Activated B cell treated with CpG ODN at 0.5 μM for 24 hours (primary cell): ENCODE results near the gene TSC1. TPM values are rescaled to one million over a fixed set of nuclear protein-coding genes. Genes with fewer than 3 reads are reported as not detected.
"Not testable (repeated sequence)": the region's sequence is repeated elsewhere in the genome, so short reads cannot be mapped to it uniquely, and the experiment has no call there.

ENCODE experiments used
- ATAC-seq: fragments of 200-7000 bp; cut with Tn5 transposase; one replicate; pipeline ENCODE4 v1.10.0; 2021; ENCODE audit warnings: low read depth, mild to moderate bottlenecking, moderate library complexity
- CTCF ChIA-PET: fragments of 350-600 bp; sonication (Branson Sonifier 250); formaldehyde crosslinking; loops from one replicate; lab custom pipeline; 2021; ENCODE audit warnings: antibody characterized with exemption; lab: Charles Lee
- POLR2A ChIA-PET: fragments of 350-600 bp; sonication (Branson Sonifier 250); formaldehyde crosslinking; loops from one replicate; lab custom pipeline; 2021; ENCODE audit warnings: antibody characterized with exemption; lab: Charles Lee
- DNase-seq: peaks from one replicate; pipeline ENCODE4 v3.0.0; 2022
- H3K27ac Mint-ChIP-seq: one replicate; pipeline ENCODE4 v1.8.0; 2020; ENCODE audit warnings: mixed read lengths
- H3K27me3 Mint-ChIP-seq: one replicate; pipeline ENCODE4 v1.8.0; 2021; ENCODE audit warnings: mixed read lengths
- H3K36me3 Mint-ChIP-seq: one replicate; pipeline ENCODE4 v1.8.0; 2021; ENCODE audit warnings: low read depth, mixed read lengths
- H3K4me1 Mint-ChIP-seq: one replicate; pipeline ENCODE4 v1.8.0; 2021; ENCODE audit warnings: mixed read lengths
- H3K4me3 Mint-ChIP-seq: one replicate; pipeline ENCODE4 v1.8.0; 2020; ENCODE audit warnings: mild to moderate bottlenecking, mixed read lengths
- H3K9me3 Mint-ChIP-seq: one replicate; pipeline ENCODE4 v1.8.0; 2020; ENCODE audit warnings: mixed read lengths
- intact Hi-C: fragments of 100-400 bp; cut with micrococcal nuclease; formaldehyde crosslinking; loops from one replicate; pipeline ENCODE4 v1.15.1; 2024
- total RNA-seq: library from RNA; stranded (reverse); gene quantifications from 2 replicates; pipeline ENCODE4 v1.2.3, GENCODE V29; 2022
- TF ChIP-seq, protein P1 (sequence below): fragments of 200-600 bp; IDR thresholded peaks from one replicate; pipeline ENCODE4 v1.8.0; 2022; ENCODE audit warnings: antibody characterized with exemption, mild to moderate bottlenecking

The TSC1 gene
- 51.7 and 61.4 TPM in 2 replicates for total RNA-seq

DNA sequence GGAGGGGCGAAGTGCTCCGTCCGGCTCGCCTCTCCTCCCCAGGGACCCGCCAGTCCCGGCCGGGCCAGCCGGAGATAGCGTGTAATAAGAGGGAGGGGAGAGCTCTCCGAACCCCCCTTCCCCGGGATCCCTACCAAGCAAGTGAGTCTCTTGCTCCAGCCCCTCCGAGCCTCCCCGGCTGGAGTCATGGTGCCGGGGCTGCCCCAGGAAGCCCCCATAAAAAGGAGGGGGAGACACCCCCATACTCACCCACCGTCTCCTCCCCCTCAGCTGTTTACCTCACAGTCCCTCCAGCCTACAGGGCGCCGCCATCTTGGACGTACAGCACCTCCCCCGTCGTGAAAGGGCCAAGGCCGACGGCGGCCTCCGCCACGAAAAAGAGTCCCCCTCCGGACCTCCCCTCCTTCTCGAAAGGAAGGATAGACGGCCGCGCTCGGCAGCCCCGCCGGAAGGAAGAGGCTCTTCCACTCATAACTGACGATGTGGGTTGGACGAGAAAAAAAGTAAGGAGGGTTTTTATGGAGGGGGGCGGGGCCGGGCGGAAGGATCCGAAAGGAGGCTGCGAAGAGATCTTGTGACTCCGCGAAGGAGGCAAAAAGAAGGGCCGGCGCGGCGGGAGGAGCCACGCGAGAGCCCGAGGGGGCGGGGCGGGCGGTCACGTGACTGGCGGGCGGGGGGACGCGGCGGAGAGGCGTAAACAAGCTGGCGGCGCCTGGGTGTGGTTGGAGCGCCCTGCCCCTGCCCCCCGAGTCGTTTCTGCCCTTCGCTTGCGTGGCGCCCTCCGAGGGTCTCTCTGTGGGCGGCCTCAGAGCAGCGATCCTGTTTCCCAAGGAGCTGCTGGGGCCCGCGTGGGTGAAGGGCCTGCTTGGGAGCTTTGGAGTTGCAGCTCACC, at the start of gene TSC1:
TSC1 (minus strand) TSS at position 323 of the 892 bp plus-strand sequence. CDS start 15,744 bp downstream, outside the sequence.
- intact Hi-C loops, result loop anchor here (1.0 to 2.0 kb wide), 5 partner anchors 28 to 205 kb away; partner anchors contain the start of genes AK8, GTF3C5 and SPACA9

DNA sequence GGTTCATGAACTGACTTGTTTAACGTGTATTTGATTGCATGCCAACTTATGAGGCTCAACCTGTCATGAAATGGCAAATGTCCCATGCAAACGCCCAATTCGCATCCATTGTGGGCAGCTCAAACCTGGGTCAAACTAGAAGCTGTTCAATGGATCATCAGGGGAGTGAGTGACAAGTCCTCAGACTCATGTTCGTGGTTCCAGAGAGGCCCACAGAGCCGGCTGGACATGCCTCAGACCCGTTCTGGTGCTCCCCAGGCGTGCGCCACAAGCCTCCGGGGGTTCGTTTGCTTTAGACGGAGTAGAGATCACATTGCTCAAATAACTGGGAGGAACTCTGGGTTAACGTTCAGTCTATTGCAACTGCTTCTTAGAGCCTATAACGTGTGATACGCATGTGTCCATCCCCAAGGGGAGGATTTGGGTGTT, 49.1 kb upstream of the TSC1 start:
- no peak overlapping the region for H3K27ac Mint-ChIP-seq
- H3K27me3 Mint-ChIP-seq, result peaks cover 35% of the 10 kb centered on the region
- ChIA-PET POLR2A (no interaction called here), CTCF (interaction anchor here (1.5 kb wide), 1 partner anchor 16 kb away, joined by 5 read pairs; no protein-coding TSS in a partner anchor)
- ATAC-seq (no peak), DNase-seq (no peak)
- no peaks in the 10 kb centered on the region for H3K36me3 Mint-ChIP-seq
- H3K9me3 Mint-ChIP-seq, result no peaks in the 10 kb centered on the region
- TF ChIP-seq, protein P1, sequence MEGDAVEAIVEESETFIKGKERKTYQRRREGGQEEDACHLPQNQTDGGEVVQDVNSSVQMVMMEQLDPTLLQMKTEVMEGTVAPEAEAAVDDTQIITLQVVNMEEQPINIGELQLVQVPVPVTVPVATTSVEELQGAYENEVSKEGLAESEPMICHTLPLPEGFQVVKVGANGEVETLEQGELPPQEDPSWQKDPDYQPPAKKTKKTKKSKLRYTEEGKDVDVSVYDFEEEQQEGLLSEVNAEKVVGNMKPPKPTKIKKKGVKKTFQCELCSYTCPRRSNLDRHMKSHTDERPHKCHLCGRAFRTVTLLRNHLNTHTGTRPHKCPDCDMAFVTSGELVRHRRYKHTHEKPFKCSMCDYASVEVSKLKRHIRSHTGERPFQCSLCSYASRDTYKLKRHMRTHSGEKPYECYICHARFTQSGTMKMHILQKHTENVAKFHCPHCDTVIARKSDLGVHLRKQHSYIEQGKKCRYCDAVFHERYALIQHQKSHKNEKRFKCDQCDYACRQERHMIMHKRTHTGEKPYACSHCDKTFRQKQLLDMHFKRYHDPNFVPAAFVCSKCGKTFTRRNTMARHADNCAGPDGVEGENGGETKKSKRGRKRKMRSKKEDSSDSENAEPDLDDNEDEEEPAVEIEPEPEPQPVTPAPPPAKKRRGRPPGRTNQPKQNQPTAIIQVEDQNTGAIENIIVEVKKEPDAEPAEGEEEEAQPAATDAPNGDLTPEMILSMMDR, result no peak
- no peak overlapping the region for H3K4me3 Mint-ChIP-seq
- peaks cover 11% of the 10 kb centered on the region for H3K4me1 Mint-ChIP-seq
- intact Hi-C loops, result no loop called here

More for the DNA sequence above, at the start of gene TSC1:
- Mint-ChIP-seq H3K36me3 (peaks cover 9% of the 10 kb centered on the region), H3K27me3 (no peaks in the 10 kb centered on the region), H3K4me3 (peak within 1 kb of the TSS; percentile 98), H3K9me3 (no peaks in the 10 kb centered on the region), H3K4me1 (peaks cover 29% of the 10 kb centered on the region), H3K27ac (peak within 1 kb of the TSS; percentile 100)
- peak; percentile 90 for ATAC-seq
- TF ChIP-seq, protein P1, result no peak
- DNase-seq, result peak; percentile 96
- CTCF ChIA-PET, result interaction anchor here (1.4 kb wide), 1 partner anchor 34 kb away, joined by 3 read pairs; the partner anchor contains the start of gene GFI1B
- POLR2A ChIA-PET, result interaction anchor here (0.5 to 3.0 kb wide), 18 partner anchors 8 to 1366 kb away, joined by 3 to 21 read pairs (median 3); partner anchors contain the start of genes DDX31, GTF3C4, GTF3C5 and MED22

DNA sequence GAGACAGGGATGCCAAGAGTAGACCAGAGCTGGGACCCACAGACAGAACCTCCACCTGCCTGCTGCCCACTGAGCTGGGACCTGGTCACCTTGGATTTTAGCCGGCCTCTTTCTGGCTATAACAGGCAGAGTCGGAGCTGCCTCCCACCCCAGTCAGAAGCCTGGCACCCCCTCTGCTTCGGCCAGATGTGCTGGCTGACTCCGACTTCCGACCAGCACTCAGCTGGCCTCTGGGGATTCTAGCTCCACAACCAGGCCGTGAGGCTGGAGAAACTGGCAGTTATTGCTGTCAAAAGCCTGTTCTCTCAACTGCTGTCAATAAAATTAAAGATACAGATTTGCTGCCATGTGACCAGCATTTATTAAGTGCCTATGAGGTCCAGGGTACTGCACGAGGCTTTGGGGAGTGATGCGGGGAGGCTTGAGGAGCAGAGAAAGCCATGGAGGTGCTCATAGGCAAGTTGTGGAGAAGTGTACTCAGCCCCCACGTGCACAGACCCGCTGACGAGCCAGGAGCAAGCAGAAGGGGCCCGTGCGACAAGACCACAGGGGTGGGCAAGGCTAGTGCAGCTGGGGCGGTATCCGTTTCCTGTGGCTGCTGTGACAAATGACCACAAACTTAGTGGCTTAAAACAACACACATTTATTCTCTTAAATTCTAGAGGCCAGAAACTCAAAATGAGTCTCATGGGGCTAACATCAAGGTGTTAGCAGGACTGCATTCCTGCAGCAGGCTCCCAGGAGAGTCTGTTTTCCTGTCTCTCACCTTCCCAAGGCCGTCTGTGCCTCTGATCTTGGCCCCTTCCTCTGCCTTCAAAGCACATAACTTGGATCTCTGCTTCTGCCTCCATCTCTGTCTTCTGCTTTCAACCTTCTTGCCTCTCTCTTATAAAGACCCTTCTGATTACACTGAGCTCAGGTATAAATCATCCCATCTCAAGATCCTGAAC, 47.2 kb upstream of the TSC1 start:
- POLR2A ChIA-PET, result no interaction called here
- Mint-ChIP-seq H3K27ac (no peak overlapping the region), H3K4me3 (no peak overlapping the region), H3K9me3 (no peaks in the 10 kb centered on the region), H3K36me3 (no peaks in the 10 kb centered on the region), H3K4me1 (peaks cover 11% of the 10 kb centered on the region), H3K27me3 (peaks cover 32% of the 10 kb centered on the region)
- intact Hi-C loops, result no loop called here
- DNase-seq, result no peak
- TF ChIP-seq, protein P1, result no peak
- no peak for ATAC-seq
- CTCF ChIA-PET, result interaction anchor here (1.3 kb wide), 1 partner anchor 30 kb away, joined by 6 read pairs; no protein-coding TSS in a partner anchor

DNA sequence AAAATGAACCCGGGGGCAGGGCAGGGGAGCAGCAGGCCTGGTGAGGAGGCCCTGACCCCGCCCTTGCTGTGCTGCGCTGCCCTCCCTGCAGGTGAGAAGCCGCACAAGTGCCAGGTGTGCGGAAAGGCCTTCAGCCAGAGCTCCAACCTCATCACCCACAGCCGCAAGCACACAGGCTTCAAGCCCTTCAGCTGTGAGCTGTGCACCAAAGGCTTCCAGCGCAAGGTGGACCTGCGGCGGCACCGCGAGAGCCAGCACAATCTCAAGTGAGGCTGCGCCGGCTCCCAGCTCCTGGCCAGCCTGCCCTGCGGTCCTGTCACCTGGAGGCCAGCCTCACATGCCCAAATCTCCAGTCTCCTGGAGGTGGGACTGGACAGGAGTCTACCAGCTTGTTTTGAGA, 46.4 kb upstream of the TSC1 start:
- TF ChIP-seq, protein P1, result no peak
- Mint-ChIP-seq H3K36me3 (no peaks in the 10 kb centered on the region), H3K27me3 (peaks cover 33% of the 10 kb centered on the region), H3K4me3 (no peak overlapping the region), H3K27ac (no peak overlapping the region), H3K9me3 (no peaks in the 10 kb centered on the region), H3K4me1 (peaks cover 11% of the 10 kb centered on the region)
- ChIA-PET CTCF (no interaction called here), POLR2A (no interaction called here)
- intact Hi-C loops, result no loop called here
- ATAC-seq (no peak), DNase-seq (no peak)

DNA sequence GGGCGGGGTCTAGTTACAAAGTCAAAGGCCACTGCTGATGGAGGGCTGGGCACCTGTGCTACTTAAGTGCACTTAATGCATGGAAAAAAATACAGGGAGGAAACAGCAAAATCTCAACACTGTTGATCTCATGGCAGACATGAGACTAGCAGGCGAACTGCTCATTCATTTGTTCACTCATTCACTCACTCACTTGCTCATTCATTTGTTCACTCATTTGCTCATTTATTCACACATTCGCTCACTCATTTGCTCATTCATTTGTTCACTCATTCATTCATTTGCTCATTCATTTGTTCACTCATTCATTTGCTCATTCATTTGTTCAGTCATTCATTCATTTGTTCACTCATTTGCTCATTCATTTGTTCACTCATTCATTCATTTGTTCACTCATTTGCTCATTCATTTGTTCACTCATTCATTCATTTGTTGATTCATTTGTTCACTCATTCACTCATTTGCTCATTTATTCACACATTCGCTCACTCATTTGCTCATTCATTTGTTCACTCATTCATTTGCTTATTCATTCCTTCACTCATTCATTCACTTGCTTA, 45.7 kb upstream of the TSC1 start:
- H3K9me3 Mint-ChIP-seq, H3K27ac Mint-ChIP-seq, intact Hi-C loops, POLR2A ChIA-PET, H3K36me3 Mint-ChIP-seq, DNase-seq, CTCF ChIA-PET, H3K4me3 Mint-ChIP-seq: not testable (repeated sequence)
- peaks cover 36% of the 10 kb centered on the region for H3K27me3 Mint-ChIP-seq
- ATAC-seq, result peak; percentile 49
- H3K4me1 Mint-ChIP-seq, result peaks cover 11% of the 10 kb centered on the region
